LNCaP clone FGC (cell line): ENCODE data around the gene ESPNL.

Experiments used
- DNase-seq: peaks from one replicate; pipeline ENCODE4 v3.0.0-alpha.2; 2011; ENCODE audit warnings: low read depth
- H3K4me3 ChIP-seq: 2 replicates; pipeline ENCODE4 v1.5.1; 2011; ENCODE audit warnings: mild to moderate bottlenecking, low read depth, low read length, control low read depth
- CTCF ChIP-seq: IDR thresholded peaks from 2 replicates; pipeline ENCODE4 v1.5.1; 2012; ENCODE audit warnings: mild to moderate bottlenecking; ENCODE audit not compliant: control insufficient read depth, insufficient read depth; ENCODE audit errors: extremely low read depth

The ESPNL gene

GRCh38 chr2:238164906-238165287 is 64.8 kb downstream of the ESPNL start:
- no peak overlapping the region for H3K4me3 ChIP-seq
- DNase-seq, result no peak
- TF ChIP-seq CTCF, result no peak

DNA sequence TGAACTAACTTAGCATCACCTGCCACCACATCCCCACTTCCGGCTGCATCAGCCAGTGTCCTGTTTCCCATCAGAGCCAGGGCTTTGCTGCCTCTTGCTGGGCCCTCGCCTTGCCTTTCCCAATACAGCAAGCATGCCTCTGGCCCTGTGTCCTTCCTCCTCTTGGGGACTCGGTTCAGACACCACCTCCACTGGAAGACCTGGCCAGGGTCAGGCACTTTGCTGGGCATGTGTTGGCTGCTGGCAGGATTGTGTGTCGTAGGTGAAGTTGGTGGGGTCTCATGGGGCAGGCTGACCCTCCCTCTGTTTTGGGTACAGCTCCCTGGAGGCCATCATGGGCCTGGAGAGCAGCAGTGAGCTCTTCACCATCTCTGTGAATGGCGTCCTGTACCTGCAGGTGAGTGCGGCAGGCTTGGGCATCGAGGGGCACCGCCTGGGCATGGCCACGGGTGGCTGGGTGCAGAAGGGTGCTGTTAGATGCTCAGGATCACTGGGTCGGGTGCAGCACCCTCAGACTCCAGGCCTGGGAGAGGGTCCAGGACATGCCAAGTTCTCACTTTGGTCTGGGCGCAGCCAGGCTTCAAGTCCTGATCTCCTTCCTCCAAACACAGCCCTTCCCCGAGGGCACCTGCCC is 65.3 kb downstream of the ESPNL start:
- DNase-seq, result no peak
- TF ChIP-seq CTCF, result no peak
- no peak overlapping the region for H3K4me3 ChIP-seq

- no peak for TF ChIP-seq CTCF
- H3K4me3 ChIP-seq, result no peak overlapping the region
- DNase-seq, result no peak
Observed at GRCh38 chr2:238166391-238167343, 66.5 kb downstream of the ESPNL start.

GRCh38 chr2:238167344-238167715 is 67.2 kb downstream of the ESPNL start:
- no peak overlapping the region for H3K4me3 ChIP-seq
- no peak for DNase-seq
- no peak for TF ChIP-seq CTCF

DNA sequence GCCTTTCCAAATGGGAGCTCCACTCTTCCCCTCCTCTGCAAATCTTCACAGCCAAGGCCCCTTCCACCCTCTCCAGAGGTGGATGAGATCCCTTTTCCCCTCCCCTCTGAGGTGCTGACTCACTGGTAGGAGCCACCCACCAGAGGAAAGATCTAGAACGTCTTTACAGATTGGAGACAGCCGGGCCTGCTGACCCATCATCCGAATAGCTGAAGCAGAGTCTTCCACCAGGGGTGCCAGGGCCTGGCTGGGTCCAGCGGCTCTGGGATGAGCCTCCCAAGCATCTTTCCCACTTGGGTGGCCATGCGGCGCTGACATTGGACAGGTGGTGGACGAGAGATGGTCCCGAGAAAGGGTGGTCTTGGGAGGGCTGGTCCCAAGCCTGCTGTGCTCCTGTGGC is 67.6 kb downstream of the ESPNL start:
- no peak for DNase-seq
- TF ChIP-seq CTCF, result no peak
- H3K4me3 ChIP-seq, result no peak overlapping the region

- no peak overlapping the region for H3K4me3 ChIP-seq
- no peak for TF ChIP-seq CTCF
Observed at GRCh38 chr2:238168196-238169047, 68.3 kb downstream of the ESPNL start.

More at GRCh38 chr2:238168196-238169047, 68.3 kb downstream of the ESPNL start:
- no peak for DNase-seq
